DOHH2 (cell line): ENCODE results near the gene ELP2.

Source experiments
- H3F3A ChIP-seq: fragments of 200-600 bp; sonication (generic), shearing (Covaris generic); 2 replicates; pipeline ENCODE4 v1.6.0; 2016; ENCODE audit warnings: antibody characterized with exemption, mild to moderate bottlenecking; ENCODE audit not compliant: control insufficient read depth, insufficient read depth
- H3K27ac ChIP-seq: fragments of 200-600 bp; sonication (generic); 2 replicates; pipeline ENCODE4 v1.5.1; 2014; ENCODE audit warnings: low read depth, mild to moderate bottlenecking, low read length, moderate library complexity
- H3K27me3 ChIP-seq: fragments of 200-600 bp; sonication (generic); 2 replicates; pipeline ENCODE4 v1.6.1; 2014; ENCODE audit warnings: mild to moderate bottlenecking, low read length, mixed read lengths; ENCODE audit not compliant: control insufficient read depth
- H3K36me3 ChIP-seq: fragments of 200-600 bp; sonication (generic); 2 replicates; pipeline ENCODE4 v1.6.1; 2014; ENCODE audit warnings: mild to moderate bottlenecking, low read length, moderate library complexity, mixed read lengths; ENCODE audit not compliant: control insufficient read depth
- H3K4me1 ChIP-seq: fragments of 200-600 bp; sonication (generic); 2 replicates; pipeline ENCODE4 v1.6.1; 2014; ENCODE audit warnings: mild to moderate bottlenecking, low read length, mixed read lengths; ENCODE audit not compliant: control insufficient read depth
- H3K4me2 ChIP-seq: fragments of 200-600 bp; sonication (generic); 2 replicates; pipeline ENCODE4 v1.6.0; 2014; ENCODE audit warnings: mild to moderate bottlenecking, low read length, moderate library complexity
- H3K4me3 ChIP-seq: fragments of 200-600 bp; sonication (generic); 2 replicates; pipeline ENCODE4 v1.5.1; 2014; ENCODE audit warnings: mild to moderate bottlenecking, low read length, mixed read lengths
- H3K79me2 ChIP-seq: fragments of 200-600 bp; sonication (generic); 2 replicates; pipeline ENCODE4 v1.6.1; 2014; ENCODE audit warnings: mild to moderate bottlenecking, low read length, mixed read lengths; ENCODE audit not compliant: control insufficient read depth
- H3K9me2 ChIP-seq: fragments of 200-600 bp; sonication (generic); replicated peaks from 2 replicates; pipeline ENCODE4 v1.6.1; 2014; ENCODE audit warnings: mild to moderate bottlenecking, low read length, mixed read lengths; ENCODE audit not compliant: control insufficient read depth
- H3K9me3 ChIP-seq: fragments of 200-600 bp; sonication (generic); 2 replicates; pipeline ENCODE4 v1.6.1; 2014; ENCODE audit warnings: antibody characterized with exemption, low read length, mixed read lengths; ENCODE audit not compliant: control insufficient read depth, insufficient read depth
- H4K20me1 ChIP-seq: fragments of 200-600 bp; sonication (generic); 2 replicates; pipeline ENCODE4 v1.6.0; 2014; ENCODE audit warnings: low read depth, mild to moderate bottlenecking, antibody characterized with exemption, low read length, moderate library complexity; ENCODE audit not compliant: control insufficient read depth, insufficient read depth
- CTCF ChIP-seq: fragments of 200-600 bp; sonication (generic); IDR thresholded peaks from one replicate; pipeline ENCODE4 v1.5.1; 2014; ENCODE audit warnings: antibody characterized with exemption, mild to moderate bottlenecking, low read depth, low read length; ENCODE audit not compliant: poor library complexity, severe bottlenecking
- EZH2phosphoT487 ChIP-seq: fragments of 200-600 bp; sonication (generic); IDR thresholded peaks from 2 replicates; pipeline ENCODE4 v1.6.1; 2017; ENCODE audit warnings: borderline replicate concordance, mild to moderate bottlenecking, antibody characterized with exemption, low read length, moderate library complexity, mixed read lengths

The ELP2 gene

GRCh38 chr18:36176177-36176584 lies 46.5 kb downstream of the ELP2 start:
- no peaks in the 10 kb centered on the region for H3K79me2 ChIP-seq
- no peaks in the 10 kb centered on the region for H3K27me3 ChIP-seq
- no peak overlapping the region for H3K4me3 ChIP-seq
- peaks cover 54% of the 10 kb centered on the region for H3K36me3 ChIP-seq
- no peaks in the 10 kb centered on the region for H3F3A ChIP-seq
- no peak overlapping the region for H3K27ac ChIP-seq
- peaks cover 8% of the 10 kb centered on the region for H3K4me1 ChIP-seq
- TF ChIP-seq EZH2phosphoT487 = no peak
- TF ChIP-seq CTCF = no peak
- no peaks in the 10 kb centered on the region for H3K9me3 ChIP-seq
- H3K4me2 ChIP-seq = no peak overlapping the region
- no peaks in the 10 kb centered on the region for H4K20me1 ChIP-seq
- no peaks in the 10 kb centered on the region for H3K9me2 ChIP-seq

DNA sequence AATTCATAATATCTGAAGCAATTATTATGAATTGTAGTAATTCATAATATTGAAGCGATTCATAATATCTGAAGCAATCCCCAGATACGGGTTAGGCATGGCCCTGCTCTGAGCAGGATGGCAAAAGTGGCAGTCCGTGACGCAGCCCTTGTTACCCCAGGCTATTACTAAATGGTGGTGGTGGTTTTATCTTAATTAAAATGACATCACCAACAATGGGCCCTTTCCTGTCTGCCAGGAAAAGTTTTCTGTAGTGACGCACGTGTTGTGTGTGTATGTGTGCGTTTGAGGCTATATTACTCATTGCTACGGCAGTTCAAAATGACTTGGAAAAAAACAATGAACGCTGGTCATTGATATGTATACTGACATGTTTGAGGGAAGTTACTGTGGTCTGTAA lies 47.0 kb downstream of the ELP2 start:
- peaks cover 49% of the 10 kb centered on the region for H3K36me3 ChIP-seq
- H3K4me1 ChIP-seq = peaks cover 8% of the 10 kb centered on the region
- no peak overlapping the region for H3K4me2 ChIP-seq
- H3K27ac ChIP-seq = no peak overlapping the region
- no peaks in the 10 kb centered on the region for H4K20me1 ChIP-seq
- no peak overlapping the region for H3K4me3 ChIP-seq
- H3K9me3 ChIP-seq = no peaks in the 10 kb centered on the region
- no peaks in the 10 kb centered on the region for H3K9me2 ChIP-seq
- no peaks in the 10 kb centered on the region for H3K27me3 ChIP-seq
- no peak for TF ChIP-seq CTCF
- TF ChIP-seq EZH2phosphoT487 = no peak
- no peaks in the 10 kb centered on the region for H3K79me2 ChIP-seq
- no peaks in the 10 kb centered on the region for H3F3A ChIP-seq

GRCh38 chr18:36177913-36178312 lies 48.2 kb downstream of the ELP2 start:
- Histone ChIP-seq H3K9me3 (no peaks in the 10 kb centered on the region), H4K20me1 (no peaks in the 10 kb centered on the region), H3F3A (no peaks in the 10 kb centered on the region), H3K27ac (no peak overlapping the region), H3K79me2 (no peaks in the 10 kb centered on the region), H3K4me3 (no peak overlapping the region), H3K4me1 (peaks cover 8% of the 10 kb centered on the region), H3K9me2 (no peaks in the 10 kb centered on the region), H3K36me3 (peaks cover 39% of the 10 kb centered on the region), H3K4me2 (no peak overlapping the region), H3K27me3 (no peaks in the 10 kb centered on the region)
- TF ChIP-seq EZH2phosphoT487 (no peak), CTCF (no peak)
